ENCODE measurements around the gene ADK.
"Not testable (repeated sequence)": the region's sequence is repeated elsewhere in the genome, so short reads cannot be mapped to it uniquely, and the experiment has no call there.

Gene ADK

DNA sequence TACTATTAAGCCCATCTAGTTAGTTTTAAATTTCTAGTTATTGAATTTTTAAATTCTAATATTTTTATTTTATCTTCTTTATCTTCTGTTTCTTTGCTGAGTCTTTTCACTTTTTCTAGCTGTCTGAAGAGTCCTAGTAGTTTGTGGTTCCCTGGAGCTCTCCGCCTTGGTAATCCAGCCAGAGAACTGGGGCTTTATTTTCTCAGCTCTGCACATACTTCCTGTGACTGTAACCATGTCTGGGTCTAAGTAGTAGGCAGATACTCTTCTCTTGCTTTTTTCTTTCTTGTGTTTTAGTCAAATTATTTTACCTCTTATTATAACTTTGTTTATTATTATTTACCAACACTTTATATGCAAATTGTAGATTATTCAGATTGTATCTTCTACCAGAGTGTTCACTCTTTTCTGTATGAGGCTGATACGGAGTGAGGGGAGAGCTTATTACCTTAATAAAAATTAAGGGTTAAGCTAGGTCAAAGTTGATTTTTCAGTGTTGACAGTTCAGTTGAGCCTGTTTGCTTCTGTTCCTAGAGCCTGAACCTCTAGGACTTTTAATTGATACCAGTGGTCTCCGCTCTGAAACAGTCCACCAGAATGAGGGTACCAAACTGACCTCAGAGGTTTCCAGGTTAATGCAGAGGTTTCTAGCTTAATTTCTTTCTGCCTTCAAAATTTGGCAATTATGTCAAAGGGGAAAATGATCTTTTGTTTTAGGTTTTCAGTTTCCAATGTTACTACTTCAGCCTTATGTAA is 155.4 kb downstream of the ADK start:
- DNase-seq: no peak

GRCh38 chr10:74307061-74307651 is 156.1 kb downstream of the ADK start:
- no peak for DNase-seq

DNA sequence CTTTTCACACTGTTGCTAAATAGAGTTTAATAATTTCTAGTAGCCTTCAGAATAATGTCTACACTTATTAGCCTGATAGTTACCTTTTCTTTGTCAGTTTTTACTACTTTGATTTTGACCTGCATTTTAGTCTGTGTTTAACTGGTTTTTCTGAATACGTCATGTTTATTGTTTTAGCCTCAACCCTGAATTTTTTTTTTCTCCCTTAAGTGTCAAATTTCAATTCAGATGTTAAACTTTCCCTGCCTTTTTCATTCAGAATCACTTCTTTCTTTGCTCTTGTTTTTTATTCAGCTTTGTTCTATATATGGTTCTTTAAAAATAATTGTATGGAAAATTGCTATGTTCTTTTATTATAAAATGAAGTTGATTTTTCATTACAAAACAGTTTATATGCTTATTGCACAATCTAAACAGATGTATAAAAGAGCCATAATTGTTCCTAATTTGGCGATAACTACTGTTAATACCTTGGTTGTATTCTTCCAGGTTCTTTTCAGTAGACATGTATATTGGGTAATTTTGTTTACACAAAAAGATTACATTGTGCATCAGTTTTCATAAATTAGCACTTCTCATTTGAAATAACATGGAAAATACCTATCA is 159.7 kb downstream of the ADK start:
- DNase-seq: no peak

DNA sequence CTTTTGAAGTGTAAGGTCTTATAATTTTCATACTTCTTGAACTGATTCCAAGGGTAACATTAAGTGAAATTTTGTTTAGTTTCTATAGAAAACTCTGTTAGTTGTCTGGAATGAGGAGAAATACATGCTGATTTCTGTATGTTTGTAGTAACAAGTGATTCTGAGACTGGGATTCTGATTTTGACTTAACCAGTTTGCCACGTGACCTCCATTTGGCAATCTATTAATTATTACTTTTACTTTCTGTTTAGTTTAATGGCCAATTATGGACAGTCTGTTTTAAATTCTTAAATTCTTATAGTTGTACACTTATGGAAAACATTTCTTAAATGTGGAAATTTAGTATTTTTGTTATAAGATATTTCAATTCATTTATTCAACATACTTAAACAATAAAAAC is 163.1 kb downstream of the ADK start:
- no peak for DNase-seq

DNA sequence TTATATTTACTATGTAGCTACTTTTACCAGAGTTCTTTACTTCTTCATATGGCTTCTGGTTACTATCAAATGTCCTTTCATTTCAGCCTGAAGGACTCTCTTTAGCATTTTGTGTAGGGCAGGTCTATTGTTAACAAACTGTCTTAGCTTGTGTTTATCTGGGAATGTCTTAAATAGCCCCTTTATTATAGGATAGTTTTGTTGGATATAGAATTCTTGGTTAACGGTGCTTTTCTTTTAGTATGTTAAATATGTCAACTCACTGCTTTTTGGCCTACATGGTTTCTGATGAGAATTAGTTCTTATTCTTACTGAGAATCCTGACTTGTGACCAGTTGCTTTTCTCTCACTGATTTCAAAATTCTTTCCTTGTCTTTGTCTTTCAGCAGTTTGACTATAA is 169.0 kb downstream of the ADK start:
- DNase-seq: no peak

GRCh38 chr10:74320717-74321116 is 169.7 kb downstream of the ADK start:
- DNase-seq: no peak

- no peak for DNase-seq
Measured at GRCh38 chr10:74322141-74322540, 171.1 kb downstream of the ADK start.

DNA sequence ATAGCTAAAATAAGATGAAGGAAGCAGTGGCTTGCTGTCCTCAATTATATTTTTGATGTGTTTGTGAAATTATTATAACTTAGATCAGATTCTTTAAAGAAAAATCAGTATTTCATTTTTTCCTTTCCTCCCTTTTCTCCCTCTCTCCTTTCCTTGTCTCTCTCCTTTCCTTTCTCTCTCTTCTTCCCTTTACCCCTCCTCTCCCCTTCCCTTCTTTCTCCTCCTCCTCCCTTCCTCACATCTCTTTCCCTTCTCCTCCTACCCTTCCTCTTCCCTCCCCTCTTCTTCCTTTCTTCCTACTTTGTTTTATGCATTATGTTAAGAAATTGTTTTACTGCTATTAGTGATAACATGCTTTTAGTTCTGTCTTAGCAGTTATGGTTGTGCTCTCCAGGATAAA is 171.5 kb downstream of the ADK start:
- no peak for DNase-seq

DNA sequence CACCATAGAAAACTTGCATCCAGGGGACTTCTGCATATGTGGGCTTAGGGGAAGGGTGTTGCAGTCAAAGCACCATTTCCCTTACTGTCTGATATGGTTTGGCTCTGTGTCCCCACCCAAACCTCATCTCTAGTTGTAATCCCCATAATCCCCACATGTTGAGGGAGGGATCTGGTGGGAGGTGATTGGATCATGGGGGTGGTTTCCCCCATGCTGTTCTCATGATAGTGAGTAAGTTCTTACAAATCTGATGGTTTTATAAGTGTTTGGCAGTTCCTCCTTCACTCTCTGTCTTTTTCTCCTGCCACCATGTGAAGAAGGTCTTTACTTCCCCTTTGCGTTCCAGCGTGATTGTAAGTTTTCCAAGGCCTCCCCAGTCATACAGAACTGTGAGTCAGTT is 177.4 kb downstream of the ADK start:
- DNase-seq: no peak

DNA sequence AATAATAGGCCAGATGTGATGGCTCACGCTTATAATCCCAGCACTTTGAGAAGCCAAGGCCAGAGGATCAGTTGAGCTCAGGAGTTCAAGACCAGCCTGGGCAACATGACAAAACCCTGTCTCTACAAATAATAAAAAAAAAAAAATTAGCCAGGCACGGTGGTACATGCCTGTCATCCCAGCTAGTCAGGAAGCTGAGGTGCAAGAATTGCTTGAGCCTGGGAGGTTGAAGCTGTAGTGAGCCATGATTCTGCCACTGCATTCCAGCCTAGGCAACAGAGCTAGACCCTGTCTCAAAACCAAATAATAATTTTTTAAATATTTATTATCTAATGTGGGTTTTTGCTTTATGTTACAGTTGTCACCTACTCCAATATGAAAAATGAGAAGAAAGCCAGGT is 178.9 kb downstream of the ADK start:
- DNase-seq: no peak

DNA sequence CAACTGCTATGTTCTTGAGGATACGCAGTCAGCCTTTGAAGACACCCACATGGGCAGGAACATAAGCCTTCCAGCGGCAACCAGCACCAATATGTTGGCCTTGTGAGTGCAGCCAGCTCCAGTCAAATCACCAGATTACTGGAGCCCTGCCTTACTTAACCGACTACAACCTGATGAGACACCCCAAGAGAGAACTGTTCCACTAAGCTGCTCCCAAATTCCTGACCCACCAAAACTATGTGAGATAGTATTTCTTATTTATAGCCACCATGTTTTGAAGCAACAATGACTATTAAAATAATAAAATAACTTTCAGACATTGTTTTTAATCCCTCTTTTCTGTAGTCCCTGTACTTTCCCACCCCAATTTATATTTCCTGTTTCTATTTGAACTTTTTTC is 179.6 kb downstream of the ADK start:
- DNase-seq: no peak

GRCh38 chr10:74332398-74332797 is 181.4 kb downstream of the ADK start:
- DNase-seq: no peak

GRCh38 chr10:74333174-74333573 is 182.2 kb downstream of the ADK start:
- DNase-seq: no peak

GRCh38 chr10:74334221-74334620 is 183.2 kb downstream of the ADK start:
- no peak for DNase-seq

- no peak for DNase-seq
Measured at GRCh38 chr10:74335501-74335900, 184.5 kb downstream of the ADK start.

DNA sequence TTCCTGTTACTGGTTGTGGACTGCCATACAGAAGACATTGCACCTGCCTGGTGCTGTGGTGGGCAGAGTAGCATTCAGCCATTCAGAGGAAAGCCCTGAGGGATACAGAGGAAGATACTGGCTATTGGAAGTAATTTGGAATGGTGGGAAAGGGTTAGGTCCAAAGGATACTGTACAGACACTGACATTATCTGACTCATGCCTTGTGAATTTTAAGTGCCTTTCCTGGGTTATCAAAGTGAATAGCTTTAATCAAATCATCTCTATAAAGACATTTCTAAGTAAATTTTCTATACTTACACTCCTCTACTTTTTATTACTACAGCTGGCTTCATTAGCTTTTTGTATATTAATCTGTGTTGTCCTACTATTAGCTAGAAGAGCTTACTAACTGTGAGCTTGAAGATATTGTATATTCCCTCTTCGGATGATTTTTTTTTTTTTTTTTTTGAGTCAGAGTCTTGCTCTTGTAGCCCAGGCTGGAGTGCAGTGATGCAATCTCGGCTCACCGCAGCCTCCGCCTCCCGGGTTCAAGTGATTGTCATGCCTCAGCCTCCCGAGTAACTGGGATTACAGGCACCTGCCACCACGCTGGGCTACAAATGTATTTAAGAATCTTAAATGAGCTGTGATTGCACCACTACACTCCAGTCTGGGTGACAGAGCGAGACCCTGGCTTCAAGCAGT is 186.5 kb downstream of the ADK start:
- DNase-seq: no peak

GRCh38 chr10:74342991-74343390 is 192.0 kb downstream of the ADK start:
- no peak for DNase-seq

DNA sequence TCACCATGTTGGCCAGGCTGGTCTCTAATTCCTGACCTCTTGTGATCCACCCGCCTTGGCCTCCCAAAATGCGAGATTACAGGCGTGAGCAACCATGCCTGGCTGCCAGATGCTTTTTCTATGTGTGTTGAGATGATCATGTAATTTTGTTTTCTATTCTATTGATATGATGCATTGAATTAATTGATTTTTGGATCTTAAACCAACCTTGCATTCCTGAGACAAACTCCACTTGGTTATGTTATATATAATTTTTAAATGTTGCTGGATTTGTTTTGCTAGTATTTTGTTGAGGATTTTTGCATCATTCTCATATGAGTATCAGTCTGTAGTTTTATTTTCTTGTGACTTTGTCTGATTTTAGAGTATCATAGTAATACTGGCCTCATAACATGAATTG is 192.8 kb downstream of the ADK start:
- DNase-seq: no peak

- DNase-seq: no peak
Measured at GRCh38 chr10:74344306-74344705, 193.3 kb downstream of the ADK start.

DNA sequence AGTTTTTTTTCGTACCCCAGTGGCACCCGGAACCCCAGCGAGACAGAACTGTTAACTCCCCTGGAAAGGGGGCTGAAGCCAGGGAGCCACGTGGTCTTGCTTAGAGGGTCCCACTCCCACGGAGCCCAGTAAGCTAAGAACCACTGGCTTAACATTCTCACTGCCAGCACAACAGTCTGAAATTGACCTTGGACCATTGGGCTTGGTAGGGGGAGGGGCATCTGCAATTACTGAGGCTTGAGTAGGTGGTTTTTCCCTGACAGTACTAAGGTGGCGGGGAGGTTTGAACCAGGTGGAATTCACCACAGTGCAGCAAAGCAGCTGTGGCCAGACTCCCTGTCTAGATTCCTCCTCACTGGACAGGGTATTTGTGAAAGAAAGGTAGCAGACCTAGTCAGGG is 196.5 kb downstream of the ADK start:
- no peak for DNase-seq

DNA sequence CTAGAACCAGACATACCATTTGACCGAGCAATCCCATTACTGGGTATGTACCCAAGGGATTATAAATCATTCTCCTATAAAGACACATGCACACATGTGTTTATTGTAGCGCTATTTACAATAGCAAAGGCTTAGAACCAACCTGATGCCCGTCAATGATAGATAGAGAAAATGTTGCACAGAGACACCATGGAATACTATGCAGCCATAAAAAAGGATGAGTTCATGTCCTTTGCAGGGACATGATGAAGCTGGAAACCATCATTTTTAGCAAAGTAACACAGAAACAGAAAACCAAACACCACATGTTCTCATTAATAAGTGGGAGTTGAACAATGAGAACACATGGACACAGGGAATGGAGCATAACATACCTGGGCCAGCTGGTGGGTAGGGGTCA is 202.0 kb downstream of the ADK start:
- DNase-seq: not testable (repeated sequence)

DNA sequence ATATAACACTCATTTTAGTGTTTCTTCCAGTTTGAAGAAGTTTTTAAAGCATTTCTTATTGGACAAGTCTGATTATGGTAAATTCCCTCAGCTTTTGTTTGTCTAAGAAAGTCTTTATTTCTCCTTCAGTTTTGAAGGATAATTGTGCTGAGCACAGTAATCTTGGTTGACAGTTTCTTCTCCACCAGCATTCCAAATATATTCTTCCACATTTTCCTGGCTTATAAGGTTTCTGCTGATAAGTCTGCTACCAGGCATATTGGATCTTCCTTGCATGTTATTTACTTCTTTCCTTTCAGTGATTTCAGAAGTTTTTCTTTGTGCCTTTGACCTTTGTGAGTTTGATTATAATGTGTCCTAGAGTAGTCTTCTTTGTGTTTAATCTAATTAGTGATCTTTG is 210.7 kb downstream of the ADK start:
- DNase-seq: no peak

GRCh38 chr10:74363727-74364126 is 212.7 kb downstream of the ADK start:
- DNase-seq: no peak

DNA sequence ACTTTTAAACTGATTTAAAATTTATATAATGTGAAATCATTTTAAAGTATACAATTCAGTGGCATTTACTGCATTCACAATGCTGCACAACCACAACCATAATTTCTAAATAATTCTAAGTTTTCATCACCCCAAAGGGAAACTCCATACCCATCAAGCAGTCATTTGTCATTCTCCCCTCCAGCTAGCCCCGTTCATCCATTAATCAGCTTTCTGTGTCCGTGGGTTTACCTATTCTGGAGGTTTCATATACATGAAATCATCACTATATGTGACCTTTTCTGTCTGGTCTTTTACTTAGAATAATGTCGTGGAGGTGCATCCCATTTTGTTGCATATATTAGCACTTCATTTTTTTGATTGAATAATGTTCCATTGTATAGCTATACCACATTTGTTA is 214.1 kb downstream of the ADK start:
- DNase-seq: no peak
